Measurements from ENCODE around the gene SPTLC3.

- no peak for TF ChIP-seq RARB (CRISPR knock-in tag; IDR thresholded peaks at IDR 0.05)
- TF ChIP-seq ESRRG (CRISPR knock-in tag; IDR thresholded peaks at IDR 0.05) = no peak
- TF ChIP-seq ZFP30 (CRISPR knock-in tag; IDR thresholded peaks at IDR 0.05) = no peak
- no peak for TF ChIP-seq CREB5 (CRISPR knock-in tag; IDR thresholded peaks at IDR 0.05; ENCODE audit: low read depth)
- TF ChIP-seq ZNF8 (CRISPR knock-in tag; IDR thresholded peaks at IDR 0.05) = no peak
- TF ChIP-seq TSHZ2 (CRISPR knock-in tag; IDR thresholded peaks at IDR 0.05) = no peak
- TF ChIP-seq POU6F1 (CRISPR knock-in tag; IDR thresholded peaks at IDR 0.05; ENCODE audit: borderline replicate concordance, low read depth) = no peak
- TF ChIP-seq PPARA (CRISPR knock-in tag; IDR thresholded peaks at IDR 0.05; ENCODE audit: borderline replicate concordance) = no peak
- TF ChIP-seq PATZ1 (CRISPR knock-in tag; IDR thresholded peaks at IDR 0.05; ENCODE audit: borderline replicate concordance) = no peak
- TF ChIP-seq ARNTL (CRISPR knock-in tag; IDR thresholded peaks at IDR 0.05; ENCODE audit: borderline replicate concordance, low read depth) = no peak
- TF ChIP-seq ISL1 (CRISPR knock-in tag; IDR thresholded peaks at IDR 0.05) = no peak
- no peak for TF ChIP-seq OSR1 (CRISPR knock-in tag; IDR thresholded peaks at IDR 0.05)
- TF ChIP-seq ZFP3 (CRISPR knock-in tag; IDR thresholded peaks at IDR 0.05) = no peak
Measured at GRCh38 chr20:12963416-12963815, 45.4 kb upstream of the SPTLC3 start.

All from SK-N-SH treated with all-trans-retinoic acid at 6 μM for 48 hours (cell line).